Diencephalon (tissue), 1 donor: Measurements from ENCODE around the gene ANGPTL7. TPM values are rescaled to one million over a fixed set of nuclear protein-coding genes. Genes with fewer than 3 reads are reported as not detected.

Source experiments
- small RNA-seq: library from RNA; depleted of rRNA; stranded (forward); fragments of <200 nt; gene quantifications from one replicate; pipeline ENCODE3, GENCODE V24; 2014
- total RNA-seq: library from RNA; depleted of rRNA; stranded (reverse); fragments of >200 nt; gene quantifications from one replicate; pipeline ENCODE4 v1.2.3, GENCODE V29; 2014

Gene ANGPTL7
- total RNA-seq = 0.23 TPM

GRCh38 chr1:11188858-11189451 lies at the start of gene ANGPTL7:
ANGPTL7 (plus strand) TSS chr1:11189355; CDS start chr1:11189580, 225 bp downstream.

Small RNA genes lying within 50 kb of the gene (small RNA-seq; reads per million reads assigned to genes)
- gene RNU6-291P (not detected), gene RNU6-537P (not detected), gene RPL39P6 (not detected)

Other genes starting within 250 kb of the ANGPTL7 start
- gene TARDBP, start 176.7 kb upstream of the ANGPTL7 start, total RNA-seq = 105 TPM
- not detected for gene MASP2, start 142.1 kb upstream of the ANGPTL7 start, total RNA-seq
- gene SRM, start 129.3 kb upstream of the ANGPTL7 start, total RNA-seq = 19.1 TPM
- gene EXOSC10, start 89.5 kb upstream of the ANGPTL7 start, total RNA-seq = 49.6 TPM
- 47.7 TPM for gene MTOR, start 73.2 kb downstream of the ANGPTL7 start, total RNA-seq
- gene UBIAD1, start 83.8 kb downstream of the ANGPTL7 start, total RNA-seq = 21.0 TPM